Sigmoid colon (tissue), 4 donors: ENCODE results near the gene TTLL11.

Source experiments
- CTCF ChIP-seq, 4 experiments: fragments of 450-650 bp in 3 of 4; fragments of 200-600 bp in 1 of 4; IDR thresholded peaks; one replicate each; pipeline ENCODE4 v1.5.1; 2016 to 2019; ENCODE audit warnings: antibody characterized with exemption in 4 of 4, mild to moderate bottlenecking in 3 of 4, moderate library complexity in 2 of 4
- POLR2A ChIP-seq, 2 donors: fragments of 450-650 bp; IDR thresholded peaks; one replicate each; pipeline ENCODE4 v1.6.1; 2016; ENCODE audit warnings: antibody characterized with exemption in 2 of 2, mild to moderate bottlenecking in 2 of 2, moderate library complexity in 2 of 2
- POLR2AphosphoS5 ChIP-seq, 4 donors: sonication (generic); formaldehyde crosslinking; IDR thresholded peaks; one replicate each; pipeline ENCODE4 v1.6.1; 2017; ENCODE audit warnings: antibody characterized with exemption in 4 of 4

DNA sequence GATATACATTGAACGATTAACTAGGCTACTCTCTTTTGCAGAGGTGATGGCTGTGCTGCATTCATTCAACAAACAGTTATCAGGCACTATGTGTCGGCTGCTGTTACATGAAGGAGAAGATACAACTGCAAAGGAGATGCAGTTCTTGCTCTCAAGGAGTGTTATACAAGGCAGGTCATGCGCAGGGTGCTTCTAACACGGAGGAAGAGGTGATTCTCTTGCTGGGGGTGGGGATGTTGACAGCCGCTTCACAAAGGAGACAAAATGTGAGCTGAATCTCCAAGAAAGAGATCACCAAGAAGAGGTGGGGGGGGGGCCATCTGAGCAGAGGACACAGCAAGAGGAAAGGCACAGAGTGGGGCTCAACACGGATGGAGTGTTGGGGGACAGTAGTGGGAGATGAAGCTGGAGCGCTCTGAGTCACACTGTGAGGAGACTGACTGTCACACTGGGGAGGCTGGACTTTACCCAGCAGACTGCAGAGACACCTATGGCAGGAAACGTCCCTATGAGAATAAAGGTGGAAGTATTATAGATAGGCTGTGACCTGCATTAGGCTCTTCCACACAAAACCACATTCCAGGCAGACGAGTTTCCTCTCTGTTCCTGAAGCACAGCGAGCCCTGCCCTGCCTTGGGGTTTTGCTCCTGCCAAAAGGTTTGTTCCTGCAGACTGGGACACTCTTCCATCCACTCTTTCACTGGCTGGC lies 45.6 kb upstream of the TTLL11 start:
- TF ChIP-seq POLR2A (IDR thresholded peaks at IDR 0.05): no peak
- TF ChIP-seq CTCF (IDR thresholded peaks at IDR 0.05): no peak
- TF ChIP-seq POLR2AphosphoS5 (IDR thresholded peaks at IDR 0.05): no peak
